HG02571 (cell line): ENCODE measurements around the gene DDX60.
A peak's percentile ranks its signal among the peaks of the same experiment; 100 is the strongest.
"Not testable (repeated sequence)": the region's sequence is repeated elsewhere in the genome, so short reads cannot be mapped to it uniquely, and the experiment has no call there.

Experiments used
- ATAC-seq: cut with Tn5 transposase; IDR thresholded peaks from one replicate; pipeline ENCODE4 v1.9.1; 2021; ENCODE audit warnings: mild to moderate bottlenecking, moderate library complexity; ENCODE audit not compliant: unreplicated experiment

The DDX60 gene

GRCh38 chr4:168213511-168213910 is 105.0 kb downstream of the DDX60 start:
- ATAC-seq, result not testable (repeated sequence)

- no peak for ATAC-seq
Measured at GRCh38 chr4:168212656-168213055, 105.9 kb downstream of the DDX60 start.

GRCh38 chr4:168208957-168209614 is 109.5 kb downstream of the DDX60 start:
- ATAC-seq, result no peak

GRCh38 chr4:168203233-168203911 is 115.2 kb downstream of the DDX60 start:
- ATAC-seq, result no peak

GRCh38 chr4:168200685-168201084 is 117.9 kb downstream of the DDX60 start:
- no peak for ATAC-seq

- ATAC-seq, result no peak
Measured at GRCh38 chr4:168199260-168199957, 119.1 kb downstream of the DDX60 start.

- ATAC-seq, result no peak
Measured at GRCh38 chr4:168197926-168198325, 120.6 kb downstream of the DDX60 start.

- no peak for ATAC-seq
Measured at GRCh38 chr4:168188754-168189153, 129.8 kb downstream of the DDX60 start.

GRCh38 chr4:168183717-168184571 is 134.6 kb downstream of the DDX60 start:
- peak; percentile 50 for ATAC-seq

GRCh38 chr4:168177546-168178149 is 140.9 kb downstream of the DDX60 start:
- no peak for ATAC-seq

- no peak for ATAC-seq
Measured at GRCh38 chr4:168174308-168174707, 144.2 kb downstream of the DDX60 start.

GRCh38 chr4:168167714-168168284 is 150.8 kb downstream of the DDX60 start:
- ATAC-seq, result no peak
